CD4-positive, alpha-beta T cell treated with Interleukin-17A for 1 hour (primary cell): ENCODE data around the gene SNAPC3.

Experiments
- DNase-seq: peaks from one replicate; pipeline ENCODE4 v3.0.0-alpha.2; 2020

The SNAPC3 gene

GRCh38 chr9:15498246-15498995 is 75.7 kb downstream of the SNAPC3 start:
- no peak for DNase-seq

GRCh38 chr9:15499139-15499538 is 76.5 kb downstream of the SNAPC3 start:
- DNase-seq, result no peak

GRCh38 chr9:15501179-15501578 is 78.5 kb downstream of the SNAPC3 start:
- DNase-seq, result no peak

- no peak for DNase-seq
These were observed 79.1 kb downstream of the SNAPC3 start for GRCh38 chr9:15501803-15502202.

GRCh38 chr9:15505921-15506320 is 83.2 kb downstream of the SNAPC3 start:
- DNase-seq, result peak; percentile 7

GRCh38 chr9:15509931-15510788 is 87.5 kb downstream of the SNAPC3 start:
- DNase-seq, result peak; percentile 71

GRCh38 chr9:15510789-15511575 is 88.3 kb downstream of the SNAPC3 start, which contains the start of gene PSIP1:
TSS of gene PSIP1 (minus strand) at chr9:15510970. CDS start at chr9:15510188, 782 bp downstream.
- peak; percentile 91 for DNase-seq
